ENCODE data around the gene LY86. TPM values are rescaled to one million over a fixed set of nuclear protein-coding genes. Genes with fewer than 3 reads are reported as not detected.
A peak's percentile ranks its signal among the peaks of the same experiment; 100 is the strongest.

LY86 gene
- total RNA-seq, 1 donor from 2014 or later = not detected

GRCh38 chr6:6546318-6547109, 42.0 kb upstream of the LY86 start:
- TF ChIP-seq CTCF (IDR thresholded peaks at IDR 0.05; ENCODE audit: unreplicated experiment) = no peak
- H3K27me3 Mint-ChIP-seq = peaks cover 56% of the 10 kb centered on the region
- H3K9me3 Mint-ChIP-seq (ENCODE audit: low read depth) = no peaks in the 10 kb centered on the region
- no peaks in the 10 kb centered on the region for H3K4me1 Mint-ChIP-seq (ENCODE audit: low read depth)
- DNase-seq (ENCODE audit: low spot score, unreplicated experiment) = peak; percentile 28
- peak overlapping the region; percentile 68 for H3K4me3 Mint-ChIP-seq (ENCODE audit: low read depth)
- no peaks in the 10 kb centered on the region for H3K36me3 Mint-ChIP-seq (ENCODE audit: insufficient read depth)
- peak overlapping the region; percentile 41 for H3K27ac Mint-ChIP-seq

GRCh38 chr6:6547110-6547879, 41.2 kb upstream of the LY86 start:
- peak overlapping the region; percentile 41 for H3K27ac Mint-ChIP-seq
- peaks cover 52% of the 10 kb centered on the region for H3K27me3 Mint-ChIP-seq
- H3K4me1 Mint-ChIP-seq (ENCODE audit: low read depth) = no peaks in the 10 kb centered on the region
- peak; percentile 96 for TF ChIP-seq CTCF (IDR thresholded peaks at IDR 0.05; ENCODE audit: unreplicated experiment)
- peak; percentile 86 for DNase-seq (ENCODE audit: low spot score, unreplicated experiment)
- peak overlapping the region; percentile 68 for H3K4me3 Mint-ChIP-seq (ENCODE audit: low read depth)
- no peaks in the 10 kb centered on the region for H3K36me3 Mint-ChIP-seq (ENCODE audit: insufficient read depth)
- no peaks in the 10 kb centered on the region for H3K9me3 Mint-ChIP-seq (ENCODE audit: low read depth)

GRCh38 chr6:6556161-6556737, 32.3 kb upstream of the LY86 start:
- Mint-ChIP-seq H3K9me3 (ENCODE audit: low read depth) (no peaks in the 10 kb centered on the region), H3K27me3 (peaks cover 16% of the 10 kb centered on the region), H3K27ac (no peak overlapping the region), H3K36me3 (ENCODE audit: insufficient read depth) (no peaks in the 10 kb centered on the region), H3K4me1 (ENCODE audit: low read depth) (no peaks in the 10 kb centered on the region), H3K4me3 (ENCODE audit: low read depth) (no peak overlapping the region)
- no peak for TF ChIP-seq CTCF (IDR thresholded peaks at IDR 0.05; ENCODE audit: unreplicated experiment)
- no peak for DNase-seq (ENCODE audit: low spot score, unreplicated experiment)

GRCh38 chr6:6556738-6557503, 31.6 kb upstream of the LY86 start:
- no peaks in the 10 kb centered on the region for H3K4me1 Mint-ChIP-seq (ENCODE audit: low read depth)
- DNase-seq (ENCODE audit: low spot score, unreplicated experiment) = peak; percentile 29
- H3K9me3 Mint-ChIP-seq (ENCODE audit: low read depth) = no peaks in the 10 kb centered on the region
- no peaks in the 10 kb centered on the region for H3K36me3 Mint-ChIP-seq (ENCODE audit: insufficient read depth)
- H3K27ac Mint-ChIP-seq = no peak overlapping the region
- no peak overlapping the region for H3K4me3 Mint-ChIP-seq (ENCODE audit: low read depth)
- peaks cover 14% of the 10 kb centered on the region for H3K27me3 Mint-ChIP-seq
- TF ChIP-seq CTCF (IDR thresholded peaks at IDR 0.05; ENCODE audit: unreplicated experiment) = peak; percentile 86

GRCh38 chr6:6557504-6557839, 31.0 kb upstream of the LY86 start:
- Mint-ChIP-seq H3K27me3 (peaks cover 14% of the 10 kb centered on the region), H3K4me1 (ENCODE audit: low read depth) (no peaks in the 10 kb centered on the region), H3K36me3 (ENCODE audit: insufficient read depth) (no peaks in the 10 kb centered on the region), H3K4me3 (ENCODE audit: low read depth) (no peak overlapping the region), H3K27ac (no peak overlapping the region), H3K9me3 (ENCODE audit: low read depth) (no peaks in the 10 kb centered on the region)
- DNase-seq (ENCODE audit: low spot score, unreplicated experiment) = no peak
- TF ChIP-seq CTCF (IDR thresholded peaks at IDR 0.05; ENCODE audit: unreplicated experiment) = no peak

Measured in progenitor cell of endocrine pancreas (in vitro differentiated cells).